Measurements from ENCODE around the gene ANGEL1.

ANGEL1 gene

DNA sequence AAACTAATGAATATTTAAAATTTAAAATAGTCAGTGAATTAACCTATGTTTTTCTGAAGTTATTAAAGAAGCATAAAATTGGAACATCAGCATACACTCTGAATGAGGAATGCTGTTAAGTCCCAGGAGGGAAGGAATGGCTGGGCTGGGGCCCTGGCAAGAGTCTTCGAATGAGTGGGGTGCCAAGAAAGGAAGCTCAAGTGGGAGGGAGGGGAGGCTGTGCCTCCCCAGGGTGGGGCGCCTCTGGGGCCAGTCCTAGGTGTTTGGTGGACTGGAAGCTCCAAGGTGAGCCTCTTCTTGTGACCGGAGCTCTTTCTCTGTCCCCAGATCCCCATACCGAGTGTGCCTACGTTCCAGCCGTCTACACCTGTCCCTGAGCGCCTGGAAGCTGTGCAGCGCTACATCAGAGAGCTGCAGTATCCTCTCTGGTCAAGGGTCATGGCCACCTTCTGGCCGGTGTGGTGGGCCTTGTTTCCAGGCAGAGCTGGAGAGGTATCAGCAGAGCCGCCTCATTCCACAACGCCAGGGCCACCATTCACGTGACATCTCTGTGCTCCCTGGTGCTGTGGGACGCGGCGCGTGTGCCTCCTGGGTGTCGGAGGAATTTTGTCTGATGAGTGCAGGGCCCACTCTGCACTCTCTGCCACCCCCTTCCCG lies 42.9 kb downstream of the ANGEL1 start:
- no peak overlapping the region for H3K4me3 ChIP-seq (ENCODE audit: low read length)
- no peaks in the 10 kb centered on the region for H3K36me3 ChIP-seq (ENCODE audit: insufficient read depth, low read depth, low read length)
- no peak overlapping the region for H3K9ac ChIP-seq (ENCODE audit: low read depth, low read length)
- no peaks in the 10 kb centered on the region for H3K9me3 ChIP-seq (ENCODE audit: insufficient read depth, low read depth, low read length)
- no peak overlapping the region for H3K27ac ChIP-seq (ENCODE audit: low read length)
- peaks cover 17% of the 10 kb centered on the region for H3K27me3 ChIP-seq (ENCODE audit: insufficient read depth, low read length)
- peaks cover 16% of the 10 kb centered on the region for H3K4me1 ChIP-seq (ENCODE audit: insufficient read depth, low read length)

DNA sequence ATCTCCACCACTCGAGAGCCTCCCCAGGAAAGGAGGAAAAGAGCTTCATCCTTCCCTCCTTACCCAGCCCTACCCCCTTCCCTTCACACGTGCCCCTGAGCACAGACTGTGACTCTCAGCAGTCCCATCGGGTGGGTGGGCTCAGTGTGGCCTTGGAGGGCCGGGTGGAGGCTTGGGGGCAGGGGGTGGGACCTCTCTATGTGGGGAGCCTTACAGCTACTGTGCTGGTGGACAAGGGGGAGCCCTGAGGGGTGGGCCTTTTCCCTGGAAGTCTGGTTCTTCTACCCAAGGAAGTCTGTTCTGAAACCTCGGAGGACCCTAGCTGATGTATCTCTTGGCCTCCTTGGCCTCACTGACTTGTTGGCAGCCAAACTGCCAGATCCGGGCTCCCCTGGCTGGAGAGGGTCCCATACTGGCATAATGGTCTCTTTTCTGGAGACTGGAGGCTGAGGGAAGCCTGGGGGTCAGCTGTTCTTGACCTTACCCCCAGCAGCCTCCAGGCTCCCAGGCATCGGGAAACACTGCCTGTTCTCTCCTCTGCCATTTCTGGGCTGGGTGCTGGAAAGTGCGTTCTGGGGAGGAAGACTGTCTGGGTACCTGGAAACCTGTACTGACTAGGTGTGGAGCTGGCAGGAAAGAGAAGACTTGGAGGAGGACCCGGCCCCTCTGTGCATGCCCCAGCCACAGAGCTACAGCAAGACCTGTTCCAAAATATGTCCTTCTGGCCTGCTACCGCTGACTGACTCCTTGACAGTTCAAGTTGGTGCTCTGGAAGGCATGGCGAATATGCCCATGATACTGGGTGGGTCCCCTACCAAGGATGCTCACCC lies 43.8 kb downstream of the ANGEL1 start:
- Histone ChIP-seq H3K36me3 (ENCODE audit: insufficient read depth, low read depth, low read length) (no peaks in the 10 kb centered on the region), H3K27me3 (ENCODE audit: insufficient read depth, low read length) (peaks cover 21% of the 10 kb centered on the region), H3K9ac (ENCODE audit: low read depth, low read length) (no peak overlapping the region), H3K4me1 (ENCODE audit: insufficient read depth, low read length) (peaks cover 16% of the 10 kb centered on the region), H3K27ac (ENCODE audit: low read length) (no peak overlapping the region), H3K9me3 (ENCODE audit: insufficient read depth, low read depth, low read length) (no peaks in the 10 kb centered on the region), H3K4me3 (ENCODE audit: low read length) (peak overlapping the region; percentile 40; the same call in 1 of the 2 replicates)

DNA sequence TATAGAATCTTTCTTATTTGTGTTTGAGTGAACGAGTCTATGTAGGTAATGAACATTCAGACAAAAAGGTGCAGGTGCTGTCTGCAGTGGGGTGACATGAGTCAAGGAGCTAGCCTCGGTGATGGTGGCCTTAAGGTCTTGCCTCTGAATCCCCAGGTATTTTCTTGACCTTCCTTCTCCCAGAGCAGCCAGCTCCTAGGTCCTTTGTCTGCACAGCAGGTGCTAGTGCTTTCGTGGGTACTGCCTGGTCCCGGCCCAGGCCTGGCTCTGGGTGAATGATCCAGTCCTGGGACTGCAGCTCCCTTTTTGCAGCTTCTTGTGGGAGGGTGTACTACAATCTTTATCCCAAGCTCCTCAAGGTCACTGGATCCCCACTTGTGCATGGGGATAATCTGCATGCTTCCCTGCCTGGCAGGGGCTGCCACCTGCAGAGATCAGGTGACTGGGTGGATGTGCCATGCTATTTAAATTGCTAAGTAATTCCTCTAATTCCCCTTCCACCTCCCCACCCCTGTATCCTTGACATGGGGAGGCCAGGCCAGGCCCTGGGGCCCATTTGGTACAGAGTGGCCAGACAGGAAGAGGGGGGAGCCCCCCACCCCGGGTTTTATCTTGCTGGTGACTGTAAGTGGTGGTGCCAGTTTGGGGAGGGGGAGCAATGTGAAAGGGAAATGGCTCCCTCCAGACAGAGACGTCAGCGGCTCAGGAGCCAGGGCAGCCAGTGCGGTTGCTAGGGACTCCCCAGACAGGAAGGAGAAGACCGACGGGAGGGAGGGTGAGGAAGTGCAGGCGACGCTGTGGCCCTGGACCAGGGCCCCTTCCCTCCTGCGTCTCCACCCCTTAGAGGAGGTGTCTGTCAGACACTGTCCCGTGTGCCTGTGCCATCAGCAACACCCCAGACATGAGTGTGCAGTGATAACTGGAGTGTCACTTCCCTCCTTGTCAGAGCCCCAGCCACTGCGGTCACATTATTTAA lies 44.7 kb downstream of the ANGEL1 start:
- Histone ChIP-seq H3K9ac (ENCODE audit: low read depth, low read length) (no peak overlapping the region), H3K4me3 (ENCODE audit: low read length) (peak overlapping the region; percentile 40; the same call in 1 of the 2 replicates), H3K27ac (ENCODE audit: low read length) (no peak overlapping the region), H3K27me3 (ENCODE audit: insufficient read depth, low read length) (peaks cover 30% of the 10 kb centered on the region), H3K4me1 (ENCODE audit: insufficient read depth, low read length) (peaks cover 16% of the 10 kb centered on the region), H3K9me3 (ENCODE audit: insufficient read depth, low read depth, low read length) (no peaks in the 10 kb centered on the region), H3K36me3 (ENCODE audit: insufficient read depth, low read depth, low read length) (no peaks in the 10 kb centered on the region)

DNA sequence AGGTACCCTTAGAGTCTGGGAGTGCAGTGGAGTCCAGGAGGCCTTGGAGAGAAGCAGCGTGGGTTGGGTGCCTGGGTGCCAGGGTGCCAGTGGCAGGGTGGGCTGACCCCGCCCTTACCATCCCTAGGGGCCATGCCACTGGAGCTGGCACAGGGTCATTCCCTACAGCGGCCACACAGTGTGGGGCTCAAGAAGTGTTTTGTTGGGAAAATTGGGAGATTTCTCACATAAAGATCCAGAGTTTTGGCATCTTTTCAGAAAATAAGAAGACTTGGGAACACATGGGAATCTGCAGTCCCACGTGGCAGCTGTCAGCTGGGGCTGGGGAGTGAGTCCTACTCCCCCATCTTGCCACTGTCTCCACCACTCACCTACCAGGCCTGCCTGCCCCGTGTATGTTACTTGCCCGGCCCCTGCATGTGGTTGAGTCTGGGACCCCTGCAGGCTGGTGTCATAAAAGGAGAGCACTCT lies 47.2 kb downstream of the ANGEL1 start:
- H3K4me1 ChIP-seq (ENCODE audit: insufficient read depth, low read length), result peaks cover 12% of the 10 kb centered on the region
- no peak overlapping the region for H3K27ac ChIP-seq (ENCODE audit: low read length)
- H3K27me3 ChIP-seq (ENCODE audit: insufficient read depth, low read length), result peaks cover 55% of the 10 kb centered on the region
- H3K4me3 ChIP-seq (ENCODE audit: low read length), result no peak overlapping the region
- no peaks in the 10 kb centered on the region for H3K9me3 ChIP-seq (ENCODE audit: insufficient read depth, low read depth, low read length)
- no peak overlapping the region for H3K9ac ChIP-seq (ENCODE audit: low read depth, low read length)
- no peaks in the 10 kb centered on the region for H3K36me3 ChIP-seq (ENCODE audit: insufficient read depth, low read depth, low read length)

DNA sequence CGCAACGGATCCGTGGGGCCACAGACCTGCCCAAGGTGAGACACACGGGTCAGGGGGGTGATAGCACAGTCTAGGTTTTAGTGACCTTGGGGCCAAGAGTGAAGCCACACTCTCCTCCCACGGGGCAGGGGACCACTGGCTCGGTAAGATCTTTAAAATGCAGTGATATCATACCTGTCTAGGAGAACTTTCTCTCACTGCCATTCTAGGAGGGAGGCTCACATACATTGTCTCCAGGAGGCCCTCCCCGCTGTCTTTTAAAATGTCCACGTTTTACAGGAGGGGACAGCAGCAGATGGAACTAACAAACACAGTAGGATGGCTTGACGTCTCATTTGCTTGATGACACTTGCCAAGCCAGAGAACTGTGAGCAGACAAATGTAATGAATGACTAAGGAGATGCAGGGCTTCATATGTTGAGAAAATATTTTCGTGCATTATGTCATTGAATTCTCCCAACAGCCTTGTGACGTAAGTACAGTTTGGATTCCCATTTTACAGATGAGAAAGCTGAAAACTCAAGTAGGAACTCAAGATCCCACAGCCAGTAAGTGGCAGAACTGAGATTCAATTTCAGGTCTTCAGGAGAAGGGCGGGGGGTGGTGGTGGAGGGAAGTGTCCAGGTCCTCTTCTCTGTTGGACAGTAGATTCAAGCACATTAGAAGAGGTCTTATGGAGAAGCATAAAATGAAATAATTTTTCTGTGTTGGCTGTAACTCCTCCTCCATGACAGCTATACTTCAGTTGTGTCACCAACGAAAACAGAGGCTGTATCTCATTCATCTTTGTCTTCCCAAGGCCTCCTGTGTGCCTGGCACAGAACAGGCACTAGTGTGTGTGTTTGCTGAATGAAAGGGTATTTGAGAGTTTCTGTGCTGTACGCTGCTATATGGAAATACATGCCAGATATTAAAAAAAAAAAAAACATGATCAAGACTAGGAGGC lies 49.3 kb downstream of the ANGEL1 start:
- Histone ChIP-seq H3K9ac (ENCODE audit: low read depth, low read length) (no peak overlapping the region), H3K4me1 (ENCODE audit: insufficient read depth, low read length) (peaks cover 10% of the 10 kb centered on the region), H3K27me3 (ENCODE audit: insufficient read depth, low read length) (peaks cover 73% of the 10 kb centered on the region), H3K9me3 (ENCODE audit: insufficient read depth, low read depth, low read length) (no peaks in the 10 kb centered on the region), H3K4me3 (ENCODE audit: low read length) (peak overlapping the region; percentile 73; the same call in 1 of the 2 replicates), H3K36me3 (ENCODE audit: insufficient read depth, low read depth, low read length) (no peaks in the 10 kb centered on the region), H3K27ac (ENCODE audit: low read length) (no peak overlapping the region)

DNA sequence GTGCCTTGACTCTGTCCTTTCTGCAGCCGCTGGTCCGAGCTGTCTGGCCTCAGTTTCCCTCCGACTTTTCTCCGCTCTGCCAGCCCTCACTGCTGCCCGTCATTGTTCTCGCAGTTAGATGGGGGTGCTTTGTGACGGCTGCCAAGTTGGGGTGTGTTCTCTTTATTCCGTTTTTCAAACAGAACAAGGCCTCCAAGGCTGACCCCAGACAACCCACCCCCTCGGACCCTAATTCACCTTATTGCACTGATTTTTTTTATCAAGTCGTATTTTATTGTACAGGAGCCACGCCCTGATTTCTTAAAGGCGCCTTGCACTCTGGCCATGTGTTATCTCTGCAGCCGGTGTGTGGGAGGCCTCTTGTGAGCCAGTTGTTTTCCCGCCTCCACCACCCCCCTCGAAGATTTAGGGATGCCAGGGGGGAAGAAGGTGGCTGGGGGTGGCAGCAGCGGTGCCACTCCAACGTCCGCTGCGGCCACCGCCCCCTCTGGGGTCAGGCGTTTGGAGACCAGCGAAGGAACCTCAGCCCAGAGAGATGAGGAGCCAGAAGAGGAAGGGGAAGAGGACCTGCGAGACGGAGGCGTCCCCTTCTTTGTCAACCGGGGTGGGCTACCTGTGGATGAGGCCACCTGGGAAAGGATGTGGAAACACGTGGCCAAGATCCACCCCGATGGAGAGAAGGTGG lies 50.1 kb downstream of the ANGEL1 start:
- H3K4me1 ChIP-seq (ENCODE audit: insufficient read depth, low read length), result peaks cover 3% of the 10 kb centered on the region
- H3K27ac ChIP-seq (ENCODE audit: low read length), result no peak overlapping the region
- peak overlapping the region; percentile 73 for H3K4me3 ChIP-seq (ENCODE audit: low read length)
- no peaks in the 10 kb centered on the region for H3K9me3 ChIP-seq (ENCODE audit: insufficient read depth, low read depth, low read length)
- peak overlapping the region; percentile 53; the same call in 1 of the 2 replicates for H3K9ac ChIP-seq (ENCODE audit: low read depth, low read length)
- no peaks in the 10 kb centered on the region for H3K36me3 ChIP-seq (ENCODE audit: insufficient read depth, low read depth, low read length)
- peaks cover 78% of the 10 kb centered on the region for H3K27me3 ChIP-seq (ENCODE audit: insufficient read depth, low read length)

DNA sequence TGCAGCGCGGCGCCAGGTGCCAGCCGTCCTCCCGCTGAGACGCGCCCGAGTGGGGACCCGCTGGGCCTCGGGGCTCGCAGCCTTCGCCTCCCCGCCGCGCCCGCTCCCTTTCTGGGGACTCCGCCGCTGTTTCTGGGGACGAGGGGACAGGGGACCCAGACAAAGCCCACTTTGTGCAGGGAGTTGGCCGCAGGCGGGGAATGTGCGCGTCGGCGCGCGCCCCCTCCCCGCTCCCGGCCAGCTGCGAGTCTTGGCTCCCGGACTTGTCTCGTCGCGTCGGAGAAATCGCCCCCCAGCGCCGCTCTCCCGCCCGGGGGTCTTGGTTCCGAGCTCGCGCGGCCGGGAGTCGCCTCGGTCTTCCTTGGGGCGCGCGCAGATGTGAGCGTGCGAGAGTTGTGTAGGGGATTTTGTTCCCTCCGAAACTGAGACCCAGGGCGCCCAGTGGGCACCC lies 50.7 kb downstream of the ANGEL1 start:
- H3K4me3 ChIP-seq (ENCODE audit: low read length), result peak overlapping the region; percentile 73
- no peak overlapping the region for H3K27ac ChIP-seq (ENCODE audit: low read length)
- no peaks in the 10 kb centered on the region for H3K36me3 ChIP-seq (ENCODE audit: insufficient read depth, low read depth, low read length)
- no peaks in the 10 kb centered on the region for H3K4me1 ChIP-seq (ENCODE audit: insufficient read depth, low read length)
- H3K9me3 ChIP-seq (ENCODE audit: insufficient read depth, low read depth, low read length), result no peaks in the 10 kb centered on the region
- peaks cover 78% of the 10 kb centered on the region for H3K27me3 ChIP-seq (ENCODE audit: insufficient read depth, low read length)
- H3K9ac ChIP-seq (ENCODE audit: low read depth, low read length), result peak overlapping the region; percentile 53; the same call in 1 of the 2 replicates

DNA sequence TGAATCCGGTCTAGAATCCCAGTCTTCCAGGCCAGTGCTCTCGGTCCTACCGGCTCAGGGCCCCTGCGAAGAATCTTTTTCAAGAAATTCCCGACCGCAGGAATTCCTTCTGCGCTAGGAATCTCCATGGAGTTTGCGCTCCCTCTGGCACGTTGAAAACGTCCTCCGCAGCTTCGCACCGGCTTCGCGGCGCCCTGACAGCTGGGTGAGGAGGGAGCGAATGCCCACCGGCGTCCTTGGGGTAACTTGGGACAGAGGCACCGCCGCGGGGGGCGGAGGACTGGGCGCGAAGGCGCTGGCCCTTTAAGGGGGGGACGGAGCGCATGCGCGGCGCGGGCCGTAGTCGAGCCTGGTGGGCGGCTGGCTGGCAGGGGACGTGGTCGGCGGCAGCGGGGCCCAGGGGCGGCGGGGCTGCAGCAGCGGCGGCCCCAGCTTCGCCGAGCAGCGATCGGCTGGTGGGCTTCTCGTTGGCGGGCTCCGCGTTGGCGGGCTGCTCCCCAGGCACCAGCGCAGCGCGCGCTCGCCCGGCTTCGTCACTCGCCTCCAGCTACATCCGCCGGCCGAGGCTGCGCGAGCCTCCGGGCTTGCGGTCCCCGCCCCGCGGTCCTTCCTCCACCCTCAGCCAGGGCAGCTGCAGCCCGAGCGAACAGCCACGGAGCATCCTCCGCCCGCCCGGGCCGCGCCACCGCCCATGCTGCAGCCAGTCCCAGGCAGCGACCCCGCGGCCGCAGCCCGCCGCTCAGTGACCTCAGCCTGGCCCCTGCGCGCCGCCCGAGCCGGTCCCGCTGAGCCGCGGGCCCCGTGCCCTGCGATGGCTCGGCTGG lies 51.3 kb downstream of the ANGEL1 start, which contains the start of gene VASH1:
TSS of gene VASH1 (plus strand) at position 333 of the 824 bp plus-strand sequence. CDS start 1,354 bp downstream, outside the sequence.
- no peaks in the 10 kb centered on the region for H3K9me3 ChIP-seq (ENCODE audit: insufficient read depth, low read depth, low read length)
- peaks cover 80% of the 10 kb centered on the region for H3K27me3 ChIP-seq (ENCODE audit: insufficient read depth, low read length)
- H3K27ac ChIP-seq (ENCODE audit: low read length), result no peak within 1 kb of the TSS
- no peaks in the 10 kb centered on the region for H3K4me1 ChIP-seq (ENCODE audit: insufficient read depth, low read length)
- H3K36me3 ChIP-seq (ENCODE audit: insufficient read depth, low read depth, low read length), result no peaks in the 10 kb centered on the region
- H3K9ac ChIP-seq (ENCODE audit: low read depth, low read length), result peak within 1 kb of the TSS; percentile 53; the same call in 1 of the 2 replicates
- H3K4me3 ChIP-seq (ENCODE audit: low read length), result peak within 1 kb of the TSS; percentile 73

DNA sequence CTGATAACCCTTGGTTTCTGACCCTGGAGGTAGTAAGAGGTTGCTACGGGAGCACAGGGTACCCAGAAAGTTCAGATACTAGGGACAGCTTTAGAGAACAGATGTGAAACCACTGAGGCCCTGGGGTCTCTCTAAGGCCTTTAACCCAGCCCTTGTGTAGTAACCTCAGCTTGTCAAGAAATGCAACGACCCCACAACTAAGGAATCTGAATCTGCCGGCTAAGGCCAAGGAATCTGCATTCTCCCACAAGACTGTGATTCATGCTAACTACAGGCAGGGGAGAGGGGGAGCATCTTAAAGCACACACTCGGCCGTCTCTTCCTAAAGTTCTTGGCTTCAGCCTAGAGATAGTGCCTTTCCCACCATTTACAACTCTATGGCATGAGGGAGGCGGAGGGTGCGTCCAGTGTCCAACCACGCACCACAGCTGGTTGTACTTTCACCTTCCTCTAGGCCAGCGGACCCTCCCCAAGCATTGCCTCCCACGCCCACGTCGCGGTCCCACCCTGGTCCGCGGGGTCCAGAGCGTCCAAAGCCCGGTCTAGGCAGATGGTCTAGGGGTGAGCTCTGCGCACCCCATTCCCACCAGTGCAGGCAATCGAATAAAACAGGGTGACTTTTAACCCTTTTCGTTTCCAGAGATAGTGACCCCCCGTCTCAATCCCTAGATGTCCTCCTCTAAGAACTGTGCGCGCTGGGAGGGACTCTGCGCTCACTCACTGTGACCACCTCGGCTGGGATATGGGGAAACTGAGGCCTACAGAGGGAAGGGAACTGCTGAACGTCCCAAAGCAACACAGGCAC lies 52.1 kb downstream of the ANGEL1 start:
- H3K9me3 ChIP-seq (ENCODE audit: insufficient read depth, low read depth, low read length), result no peaks in the 10 kb centered on the region
- peak overlapping the region; percentile 73 for H3K4me3 ChIP-seq (ENCODE audit: low read length)
- H3K27ac ChIP-seq (ENCODE audit: low read length), result no peak overlapping the region
- H3K27me3 ChIP-seq (ENCODE audit: insufficient read depth, low read length), result peaks cover 80% of the 10 kb centered on the region
- no peaks in the 10 kb centered on the region for H3K36me3 ChIP-seq (ENCODE audit: insufficient read depth, low read depth, low read length)
- no peaks in the 10 kb centered on the region for H3K4me1 ChIP-seq (ENCODE audit: insufficient read depth, low read length)
- H3K9ac ChIP-seq (ENCODE audit: low read depth, low read length), result peak overlapping the region; percentile 31; the same call in 1 of the 2 replicates
